ENCODE results near the gene ZNF208.

ZNF208 gene

DNA sequence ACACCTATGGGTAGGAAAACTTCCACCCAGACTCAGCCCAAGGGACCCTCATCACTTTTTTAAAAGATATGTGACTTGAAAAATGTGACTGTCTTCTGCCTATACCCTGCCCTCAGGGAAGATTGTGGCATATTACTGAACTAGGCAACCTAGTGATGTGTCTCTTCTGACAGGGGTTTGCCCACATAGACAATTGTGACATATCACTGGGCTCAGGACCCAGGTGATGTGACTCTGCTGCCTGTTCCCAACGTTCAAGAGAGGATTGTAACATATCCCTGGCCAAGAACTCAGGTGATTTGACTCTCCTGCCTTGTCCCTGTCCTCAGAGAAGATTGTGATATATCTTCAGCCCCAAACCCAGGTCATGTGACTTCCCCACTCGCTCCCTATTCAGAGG, 88.5 kb downstream of the ZNF208 start:
- Histone ChIP-seq H3K27ac (ENCODE audit: extremely low read depth, low read depth, low read length) (no peak overlapping the region), H3K9me3 (ENCODE audit: control insufficient read depth, insufficient read depth, low read depth, low read length) (no peaks in the 10 kb centered on the region), H3K4me3 (ENCODE audit: low read depth, low read length) (no peak overlapping the region), H3K36me3 (ENCODE audit: control insufficient read depth in 2 of 2, insufficient read depth in 1 of 2, low read length in 2 of 2) (no peaks in the 10 kb centered on the region), H3K4me1 (ENCODE audit: control insufficient read depth, insufficient read depth, low read length) (no peaks in the 10 kb centered on the region)
- TF ChIP-seq SP2 (tag by site-specific recombination; IDR thresholded peaks at IDR 0.05) (no peak), ZNF335 (tag by site-specific recombination; conservative IDR thresholded peaks at IDR 0.05) (no peak), ZNF350 (tag by site-specific recombination; IDR thresholded peaks at IDR 0.05) (no peak), SP7 (tag by site-specific recombination; IDR thresholded peaks at IDR 0.05) (no peak), ZNF518A (tag by site-specific recombination; conservative IDR thresholded peaks at IDR 0.05; ENCODE audit: low read depth) (no peak), ZNF394 (tag by site-specific recombination; IDR thresholded peaks at IDR 0.05; ENCODE audit: borderline replicate concordance) (no peak), ZNF626 (tag by site-specific recombination; IDR thresholded peaks at IDR 0.05) (no peak), ZIC2 (tag by site-specific recombination; IDR thresholded peaks at IDR 0.05) (no peak), ZNF24 (tag by site-specific recombination; IDR thresholded peaks at IDR 0.05) (no peak), ZNF140 (tag by site-specific recombination; IDR thresholded peaks at IDR 0.05) (no peak), ZNF280D (tag by site-specific recombination; IDR thresholded peaks at IDR 0.05) (no peak), ZNF510 (tag by site-specific recombination; IDR thresholded peaks at IDR 0.05; ENCODE audit: insufficient replicate concordance) (no peak), ZNF274 (IDR thresholded peaks at IDR 0.05; ENCODE audit: low read length) (no peak), ZNF274 (tag by site-specific recombination; IDR thresholded peaks at IDR 0.05; ENCODE audit: borderline replicate concordance) (no peak)
- ChIA-PET CTCF (no interaction called here), POLR2A (no interaction called here)

GRCh38 chr19:21921691-21922180, 89.0 kb downstream of the ZNF208 start:
- CTCF ChIA-PET = no interaction called here
- Histone ChIP-seq H3K4me1 (ENCODE audit: control insufficient read depth, insufficient read depth, low read length) (no peaks in the 10 kb centered on the region), H3K27ac (ENCODE audit: extremely low read depth, low read depth, low read length) (no peak overlapping the region), H3K4me3 (ENCODE audit: low read depth, low read length) (no peak overlapping the region), H3K36me3 (ENCODE audit: control insufficient read depth in 2 of 2, insufficient read depth in 1 of 2, low read length in 2 of 2) (no peaks in the 10 kb centered on the region), H3K9me3 (ENCODE audit: control insufficient read depth, insufficient read depth, low read depth, low read length) (no peaks in the 10 kb centered on the region)
- POLR2A ChIA-PET = no interaction called here
- no peak for TF ChIP-seq KLF8 (tag by site-specific recombination; IDR thresholded peaks at IDR 0.05)
- TF ChIP-seq ZNF174 (tag by site-specific recombination; IDR thresholded peaks at IDR 0.05) = no peak
- no peak for TF ChIP-seq REPIN1 (tag by site-specific recombination; IDR thresholded peaks at IDR 0.05; ENCODE audit: low read depth)
- TF ChIP-seq ZNF48 (tag by site-specific recombination; IDR thresholded peaks at IDR 0.05) = no peak
- no peak for TF ChIP-seq IKZF3 (tag by site-specific recombination; IDR thresholded peaks at IDR 0.05)
- TF ChIP-seq ZNF514 (tag by site-specific recombination; IDR thresholded peaks at IDR 0.05) = no peak
- no peak for TF ChIP-seq SP3 (tag by site-specific recombination; IDR thresholded peaks at IDR 0.05)
- TF ChIP-seq ZNF768 (tag by site-specific recombination; IDR thresholded peaks at IDR 0.05) = no peak
- TF ChIP-seq ZNF654 (tag by site-specific recombination; IDR thresholded peaks at IDR 0.05; ENCODE audit: low read depth) = no peak
- TF ChIP-seq ZNF138 (tag by site-specific recombination; IDR thresholded peaks at IDR 0.05; ENCODE audit: borderline replicate concordance) = no peak
- no peak for TF ChIP-seq ZNF404 (tag by site-specific recombination; IDR thresholded peaks at IDR 0.05)
- no peak for TF ChIP-seq KLF9 (tag by site-specific recombination; IDR thresholded peaks at IDR 0.05; ENCODE audit: low read depth)
